ENCODE measurements around the gene OR4A15. TPM values are rescaled to one million over a fixed set of nuclear protein-coding genes. Genes with fewer than 3 reads are reported as not detected.

The OR4A15 gene
- not detected for total RNA-seq

GRCh38 chr11:55367674-55368073 is at the start of gene OR4A15:
TSS of gene OR4A15 (plus strand) at chr11:55367974. CDS start at chr11:55367974, 0 bp downstream.
- H3K9me3 ChIP-seq: no peaks in the 10 kb centered on the region
- no peak within 1 kb of the TSS for H3K4me3 ChIP-seq
- H3K36me3 ChIP-seq: no peaks in the 10 kb centered on the region
- intact Hi-C loops (cut with DNase I; ENCODE audit: low total_unique reads): no loop called here
- H3K27me3 ChIP-seq: no peaks in the 10 kb centered on the region
- no peak for DNase-seq
- H3K4me1 ChIP-seq: no peaks in the 10 kb centered on the region
- H3K27ac ChIP-seq: no peak within 1 kb of the TSS
- TF ChIP-seq CTCF (IDR thresholded peaks at IDR 0.05) (no peak), POLR2A (IDR thresholded peaks at IDR 0.05) (no peak)

GRCh38 chr11:55324500-55324899 is 43.3 kb upstream of the OR4A15 start:
- Histone ChIP-seq H3K9me3 (no peaks in the 10 kb centered on the region), H3K27ac (no peak overlapping the region), H3K36me3 (no peaks in the 10 kb centered on the region), H3K27me3 (no peaks in the 10 kb centered on the region), H3K4me3 (no peak overlapping the region), H3K4me1 (no peaks in the 10 kb centered on the region)
- no peak for DNase-seq
- TF ChIP-seq POLR2A (IDR thresholded peaks at IDR 0.05) (no peak), CTCF (IDR thresholded peaks at IDR 0.05) (no peak)
- intact Hi-C loops (cut with DNase I; ENCODE audit: low total_unique reads): no loop called here

- Histone ChIP-seq H3K36me3 (no peaks in the 10 kb centered on the region), H3K27ac (no peak within 1 kb of the TSS), H3K4me1 (no peaks in the 10 kb centered on the region), H3K27me3 (no peaks in the 10 kb centered on the region), H3K4me3 (no peak within 1 kb of the TSS), H3K9me3 (no peaks in the 10 kb centered on the region)
- no peak for TF ChIP-seq POLR2A (IDR thresholded peaks at IDR 0.05)
- TF ChIP-seq CTCF (IDR thresholded peaks at IDR 0.05): no peak
- no peak for DNase-seq
- intact Hi-C loops (cut with DNase I; ENCODE audit: low total_unique reads): no loop called here
Measured at GRCh38 chr11:55342901-55343300, 24.9 kb upstream of the OR4A15 start, which contains the start of gene OR4A16. TSS of gene OR4A16 (plus strand) at chr11:55343201. CDS start at chr11:55343201, 0 bp downstream.

- no peak for DNase-seq
- no peaks in the 10 kb centered on the region for H3K27me3 ChIP-seq
- intact Hi-C loops (cut with DNase I; ENCODE audit: low total_unique reads): no loop called here
- no peaks in the 10 kb centered on the region for H3K4me1 ChIP-seq
- TF ChIP-seq CTCF (IDR thresholded peaks at IDR 0.05): no peak
- no peak for TF ChIP-seq POLR2A (IDR thresholded peaks at IDR 0.05)
- H3K27ac ChIP-seq: no peak overlapping the region
- H3K9me3 ChIP-seq: no peaks in the 10 kb centered on the region
- no peak overlapping the region for H3K4me3 ChIP-seq
- no peaks in the 10 kb centered on the region for H3K36me3 ChIP-seq
Measured at GRCh38 chr11:55345306-55345705, 22.5 kb upstream of the OR4A15 start.

- Histone ChIP-seq H3K27ac (no peak overlapping the region), H3K4me1 (no peaks in the 10 kb centered on the region), H3K4me3 (no peak overlapping the region), H3K27me3 (no peaks in the 10 kb centered on the region), H3K9me3 (no peaks in the 10 kb centered on the region), H3K36me3 (no peaks in the 10 kb centered on the region)
- no peak for TF ChIP-seq CTCF (IDR thresholded peaks at IDR 0.05)
- no peak for TF ChIP-seq POLR2A (IDR thresholded peaks at IDR 0.05)
- DNase-seq: no peak
- intact Hi-C loops (cut with DNase I; ENCODE audit: low total_unique reads): no loop called here
Measured at GRCh38 chr11:55349032-55349431, 18.7 kb upstream of the OR4A15 start.

Data from uterus (tissue), 4 donors.